PC-3 (cell line): ENCODE results near the gene BRIP1. TPM values are rescaled to one million over a fixed set of nuclear protein-coding genes. Genes with fewer than 3 reads are reported as not detected.
A peak's percentile ranks its signal among the peaks of the same experiment; 100 is the strongest.

Experiments
- ATAC-seq: fragments of 200-7000 bp; cut with Tn5 transposase; 2 replicates; pipeline ENCODE4 v1.9.1; 2020; ENCODE audit warnings: mild to moderate bottlenecking, moderate library complexity
- BruUV-seq: library from RNA; stranded (reverse); fragments of 400-500 nt; replicated peaks from 2 replicates; lab custom pipeline; 2021; lab: Mats Ljungman, UMichigan
- CTCF ChIA-PET: fragments of 300-600 bp; sonication (Branson Sonifier 250); formaldehyde crosslinking; loops from one replicate; lab custom pipeline; 2022; ENCODE audit warnings: antibody characterized with exemption; lab: Charles Lee
- POLR2A ChIA-PET: fragments of 300-600 bp; sonication (Branson Sonifier 250); formaldehyde crosslinking; loops from one replicate; lab custom pipeline; 2022; ENCODE audit warnings: antibody characterized with exemption; ENCODE audit not compliant: unreplicated experiment; lab: Charles Lee
- DNase-seq: peaks from one replicate; pipeline ENCODE4 v3.0.0-alpha.2; 2015
- H2AFZ ChIP-seq: fragments of 300-600 bp; sonication (generic); 2 replicates; pipeline ENCODE4 v1.6.0; 2016; ENCODE audit warnings: antibody characterized with exemption, low read length
- H3F3A ChIP-seq: fragments of 300-600 bp; sonication (generic); one replicate; pipeline ENCODE4 v1.6.0; 2017; ENCODE audit warnings: antibody characterized with exemption, low read length, control low read depth, mild to moderate bottlenecking; ENCODE audit not compliant: unreplicated experiment
- H3K27ac ChIP-seq: fragments of 300-600 bp; sonication (generic); 2 replicates; pipeline ENCODE4 v1.5.1; 2016; ENCODE audit warnings: mild to moderate bottlenecking, low read length
- H3K27me3 ChIP-seq: fragments of 300-600 bp; sonication (generic); 2 replicates; pipeline ENCODE4 v1.6.1; 2016; ENCODE audit warnings: low read length, mixed read lengths
- H3K36me3 ChIP-seq: fragments of 300-600 bp; sonication (generic); 2 replicates; pipeline ENCODE4 v1.6.1; 2016; ENCODE audit warnings: low read depth, mixed run types, low read length, mixed read lengths
- H3K4me1 ChIP-seq: fragments of 300-600 bp; sonication (generic); 2 replicates; pipeline ENCODE4 v1.5.1; 2016; ENCODE audit warnings: low read length; ENCODE audit not compliant: insufficient read depth
- H3K4me2 ChIP-seq: fragments of 300-600 bp; sonication (generic); 2 replicates; pipeline ENCODE4 v1.6.0; 2016; ENCODE audit warnings: low read length
- H3K4me3 ChIP-seq: fragments of 300-600 bp; sonication (generic); 2 replicates; pipeline ENCODE4 v1.5.1; 2016; ENCODE audit warnings: mild to moderate bottlenecking, low read length, mixed read lengths
- H3K79me2 ChIP-seq: fragments of 300-600 bp; sonication (generic); 2 replicates; pipeline ENCODE4 v1.6.1; 2017; ENCODE audit warnings: low read length, mixed read lengths
- H3K9ac ChIP-seq: fragments of 300-600 bp; sonication (generic); 2 replicates; pipeline ENCODE4 v1.6.0; 2016; ENCODE audit warnings: mild to moderate bottlenecking, low read length
- H3K9me2 ChIP-seq: fragments of 300-600 bp; sonication (generic); replicated peaks from 2 replicates; pipeline ENCODE4 v1.6.1; 2016; ENCODE audit warnings: mixed run types, low read length, mixed read lengths
- H3K9me3 ChIP-seq: fragments of 300-600 bp; sonication (generic); 2 replicates; pipeline ENCODE4 v1.6.1; 2016; ENCODE audit warnings: low read length, mixed read lengths
- H4K20me1 ChIP-seq: fragments of 300-600 bp; sonication (generic); 2 replicates; pipeline ENCODE4 v1.6.1; 2016; ENCODE audit warnings: low read length, mixed read lengths
- CTCF ChIP-seq: fragments of 300-600 bp; sonication (generic); conservative IDR thresholded peaks from 2 replicates; pipeline ENCODE4 v1.5.1; 2017; ENCODE audit warnings: antibody characterized with exemption, low read depth, mild to moderate bottlenecking, low read length
- EZH2 ChIP-seq: fragments of 300-600 bp; sonication (generic); IDR thresholded peaks from one replicate; pipeline ENCODE4 v1.6.1; 2017; ENCODE audit warnings: antibody characterized with exemption, mild to moderate bottlenecking, low read length; ENCODE audit not compliant: unreplicated experiment
- EZH2phosphoT487 ChIP-seq: fragments of 300-600 bp; sonication (generic); IDR thresholded peaks from 2 replicates; pipeline ENCODE4 v1.6.1; 2018; ENCODE audit warnings: mild to moderate bottlenecking, antibody characterized with exemption, low read length, borderline replicate concordance
- intact Hi-C: fragments of 100-400 bp; cut with micrococcal nuclease; formaldehyde crosslinking; loops from 2 replicates; pipeline ENCODE4 v1.9.0; 2023
- total RNA-seq: library from RNA; depleted of rRNA; stranded (reverse); fragments of >200 nt; gene quantifications from 2 replicates; pipeline ENCODE4 v1.2.3, GENCODE V29; 2014

Gene BRIP1
- total RNA-seq, 1 experiment from 2014 or later = 21.1 TPM

GRCh38 chr17:61766520-61766919 is 96.8 kb downstream of the BRIP1 start:
- H3K4me3 ChIP-seq = no peak overlapping the region
- DNase-seq (peak; percentile 89), ATAC-seq (peak; percentile 88)
- H3K4me2 ChIP-seq = peak overlapping the region; percentile 55
- peaks cover 9% of the 10 kb centered on the region for H3K9me3 ChIP-seq
- no peaks in the 10 kb centered on the region for H3K27me3 ChIP-seq
- ChIA-PET POLR2A (interaction anchor here (0.6 to 0.7 kb wide), 4 partner anchors 12 to 304 kb away, joined by 3 to 10 read pairs (median 5); no protein-coding TSS in a partner anchor), CTCF (no interaction called here)
- no peak for TF ChIP-seq EZH2
- no peak for TF ChIP-seq EZH2phosphoT487
- TF ChIP-seq CTCF = no peak
- BruUV-seq = no TSS peak
- no peak overlapping the region for H2AFZ ChIP-seq
- intact Hi-C loops = loop anchor here (2.0 kb wide), 1 partner anchor 44 kb away; no protein-coding TSS in a partner anchor
- peaks cover 46% of the 10 kb centered on the region for H3K36me3 ChIP-seq
- H3F3A ChIP-seq = no peaks in the 10 kb centered on the region
- peaks cover 15% of the 10 kb centered on the region for H3K4me1 ChIP-seq
- H3K79me2 ChIP-seq = no peaks in the 10 kb centered on the region
- H4K20me1 ChIP-seq = no peaks in the 10 kb centered on the region
- no peaks in the 10 kb centered on the region for H3K9me2 ChIP-seq
- H3K27ac ChIP-seq = peak overlapping the region; percentile 27; the same call in 1 of the 2 replicates
- no peak overlapping the region for H3K9ac ChIP-seq

GRCh38 chr17:61764846-61765245 is 98.5 kb downstream of the BRIP1 start:
- Histone ChIP-seq H3K27ac (no peak overlapping the region), H2AFZ (no peak overlapping the region), H3K9ac (no peak overlapping the region), H3K79me2 (no peaks in the 10 kb centered on the region), H3K36me3 (peaks cover 29% of the 10 kb centered on the region), H3K4me2 (no peak overlapping the region), H3K9me3 (no peaks in the 10 kb centered on the region), H3F3A (no peaks in the 10 kb centered on the region), H4K20me1 (no peaks in the 10 kb centered on the region), H3K9me2 (no peaks in the 10 kb centered on the region), H3K4me1 (peaks cover 16% of the 10 kb centered on the region), H3K4me3 (no peak overlapping the region), H3K27me3 (no peaks in the 10 kb centered on the region)
- ChIA-PET CTCF (interaction anchor here (0.7 kb wide), 1 partner anchor 353 kb away, joined by 3 read pairs; no protein-coding TSS in a partner anchor), POLR2A (no interaction called here)
- TF ChIP-seq EZH2phosphoT487 = no peak
- no peak for TF ChIP-seq EZH2
- no peak for TF ChIP-seq CTCF
- no TSS peak for BruUV-seq
- ATAC-seq (no peak), DNase-seq (no peak)
- intact Hi-C loops = no loop called here

GRCh38 chr17:61761827-61762226 is 101.5 kb downstream of the BRIP1 start:
- no peak for ATAC-seq
- Histone ChIP-seq H3K9ac (no peak overlapping the region), H3K9me3 (no peaks in the 10 kb centered on the region), H2AFZ (no peak overlapping the region), H4K20me1 (no peaks in the 10 kb centered on the region), H3F3A (no peaks in the 10 kb centered on the region), H3K9me2 (no peaks in the 10 kb centered on the region), H3K27me3 (no peaks in the 10 kb centered on the region), H3K4me3 (no peak overlapping the region), H3K79me2 (no peaks in the 10 kb centered on the region), H3K36me3 (peaks cover 23% of the 10 kb centered on the region), H3K4me1 (peaks cover 20% of the 10 kb centered on the region), H3K27ac (no peak overlapping the region), H3K4me2 (no peak overlapping the region)
- DNase-seq = no peak
- ChIA-PET POLR2A (no interaction called here), CTCF (no interaction called here)
- no TSS peak for BruUV-seq
- no peak for TF ChIP-seq CTCF
- intact Hi-C loops = no loop called here
